Tongue (tissue), 3 donors: ENCODE results near the gene ZNF511. TPM values are rescaled to one million over a fixed set of nuclear protein-coding genes. Genes with fewer than 3 reads are reported as not detected.

Experiments
- DNase-seq: peaks from one replicate; pipeline ENCODE4 v3.0.0-alpha.2; 2015
- small RNA-seq: library from RNA; depleted of rRNA; stranded (forward); fragments of <200 nt; gene quantifications from one replicate; pipeline ENCODE3, GENCODE V24; 2014; ENCODE audit warnings: low replicate concordance
- total RNA-seq: library from RNA; depleted of rRNA; stranded (reverse); fragments of >200 nt; gene quantifications from one replicate; pipeline ENCODE4 v1.2.3, GENCODE V29; 2014

Gene ZNF511
- total RNA-seq, 1 donor from 2014 or later = 27.6 TPM

DNA sequence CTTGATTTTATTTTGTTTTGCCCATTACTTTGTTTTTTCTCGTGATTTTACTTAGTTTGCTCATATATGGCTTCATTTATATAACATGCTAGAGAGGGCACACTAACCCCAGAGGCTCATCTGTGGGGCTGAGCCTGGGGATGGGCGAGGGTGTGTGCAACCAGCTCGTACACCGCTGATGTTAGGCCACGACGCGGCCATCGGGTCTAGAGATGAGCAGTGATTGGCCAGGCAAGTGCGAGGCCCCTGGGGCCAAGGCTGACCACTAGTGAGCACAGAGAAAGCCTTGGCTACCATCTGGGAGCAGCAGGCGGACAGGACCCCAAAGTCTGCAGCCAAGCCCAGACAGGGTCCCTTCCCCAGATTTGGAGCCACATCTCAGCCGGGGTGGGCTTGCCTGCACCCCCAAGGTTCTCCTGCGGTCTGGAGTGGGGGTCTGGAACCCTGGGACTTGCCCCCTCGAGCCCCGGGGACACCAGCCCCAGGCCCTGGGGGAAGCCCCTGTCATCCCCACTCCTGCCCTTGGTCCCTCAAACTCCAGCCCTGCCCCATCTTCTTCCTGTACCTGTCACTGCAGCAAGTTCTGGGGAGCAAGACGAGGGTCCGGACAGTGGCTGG is 45.4 kb downstream of the ZNF511 start:
- no peak for DNase-seq

DNA sequence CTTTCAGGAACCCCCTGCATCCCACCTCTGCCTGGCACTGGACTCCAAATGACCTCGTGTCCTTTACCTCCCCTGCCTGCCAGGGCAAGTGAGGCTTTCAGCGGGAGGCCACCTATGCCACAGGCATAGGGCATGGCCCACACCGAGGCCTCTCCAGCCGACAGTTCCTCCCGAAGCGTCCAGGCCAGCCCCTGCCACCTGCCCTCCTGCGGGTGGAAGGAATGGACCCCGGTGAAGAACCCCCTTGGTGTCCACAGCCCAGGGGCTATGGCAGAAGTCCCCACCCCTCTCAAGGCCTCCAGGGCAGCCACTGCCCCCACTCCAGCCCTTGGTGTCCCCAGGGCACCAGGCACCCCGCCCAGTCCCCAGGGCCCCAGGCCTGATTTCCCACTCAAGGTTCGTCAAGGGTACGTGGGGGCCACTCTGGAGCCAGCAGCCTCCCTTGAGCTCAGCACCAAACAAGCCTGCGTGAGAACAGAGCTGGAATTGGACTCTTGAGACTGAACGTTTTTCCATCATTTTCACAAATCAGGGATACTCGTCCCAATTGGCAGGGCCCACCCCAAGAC is 46.0 kb downstream of the ZNF511 start:
- DNase-seq = no peak

DNA sequence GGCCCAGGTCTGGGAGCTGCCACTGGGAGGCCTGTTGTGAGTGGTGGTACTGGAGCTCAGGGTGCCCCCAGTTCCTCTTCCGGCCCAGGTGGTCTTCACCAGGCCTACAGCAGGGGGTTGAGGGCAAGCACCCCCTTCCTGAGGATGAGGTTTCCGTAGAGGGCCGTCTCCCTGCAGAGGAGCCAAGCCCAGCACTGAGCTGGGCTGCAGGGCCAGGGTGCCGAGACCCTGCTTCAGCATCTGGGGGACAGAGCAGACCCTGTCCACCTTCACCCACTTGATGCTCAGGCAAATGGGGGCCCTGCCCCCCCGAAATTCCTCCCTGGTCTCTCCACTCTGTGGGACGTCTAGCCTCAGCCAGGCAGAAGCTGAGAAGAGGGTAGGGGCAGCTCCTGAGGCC is 46.6 kb downstream of the ZNF511 start:
- no peak for DNase-seq

DNA sequence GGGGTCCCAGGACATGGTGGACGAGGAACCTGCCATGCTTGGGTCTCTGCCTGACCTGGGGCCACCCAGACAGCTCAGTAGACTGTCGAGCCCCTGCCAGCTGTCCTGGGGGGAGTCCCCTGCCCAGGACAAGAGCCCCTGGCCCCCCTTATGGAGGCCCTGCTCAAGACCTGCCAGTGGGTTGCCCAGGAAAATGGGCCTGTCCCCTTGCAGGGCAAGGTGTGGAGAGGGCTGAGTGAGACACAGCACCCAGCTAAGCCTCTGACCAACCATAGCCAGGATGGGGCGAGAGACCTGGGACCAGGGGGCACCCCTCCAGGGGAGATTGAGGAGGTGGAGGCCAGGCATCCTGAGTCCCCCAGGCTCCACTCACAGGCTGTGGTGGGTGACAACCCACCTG is 47.3 kb downstream of the ZNF511 start:
- no peak for DNase-seq

DNA sequence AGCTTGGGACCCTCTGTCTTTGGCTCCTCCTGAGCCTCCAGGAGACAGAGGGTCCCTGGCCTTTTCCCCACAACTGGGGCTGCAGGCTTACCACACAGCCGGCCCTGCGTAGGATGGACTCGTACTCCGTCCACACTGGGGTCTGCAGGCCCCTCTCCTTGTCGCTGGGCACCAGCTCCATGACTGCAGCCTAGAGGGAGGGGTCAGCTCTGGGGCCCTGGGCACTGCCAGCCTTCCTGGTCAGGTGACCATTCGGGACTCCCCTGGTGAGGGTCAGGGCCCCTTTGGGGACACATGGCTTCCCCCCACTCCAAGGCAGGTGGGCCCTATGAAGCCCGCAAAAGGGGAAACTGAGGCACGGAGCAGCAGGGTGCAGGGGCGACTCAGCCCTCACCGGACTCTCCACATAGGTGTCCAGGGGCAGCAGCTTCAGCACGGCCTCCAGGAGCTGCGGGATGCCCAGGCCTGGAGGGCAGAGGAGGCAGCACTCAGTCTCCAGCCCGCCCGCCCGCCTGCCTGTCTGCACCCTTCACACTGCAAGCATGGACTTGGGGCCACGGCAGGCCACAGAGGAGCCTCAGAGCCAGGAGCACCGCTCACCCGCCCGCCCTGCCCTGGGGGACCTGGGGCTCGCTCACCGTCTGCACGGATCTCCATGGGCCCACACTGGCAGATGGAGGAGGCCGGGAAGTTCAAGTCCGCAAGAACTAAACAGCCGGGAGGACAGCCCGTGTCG is 48.0 kb downstream of the ZNF511 start:
- no peak for DNase-seq

DNA sequence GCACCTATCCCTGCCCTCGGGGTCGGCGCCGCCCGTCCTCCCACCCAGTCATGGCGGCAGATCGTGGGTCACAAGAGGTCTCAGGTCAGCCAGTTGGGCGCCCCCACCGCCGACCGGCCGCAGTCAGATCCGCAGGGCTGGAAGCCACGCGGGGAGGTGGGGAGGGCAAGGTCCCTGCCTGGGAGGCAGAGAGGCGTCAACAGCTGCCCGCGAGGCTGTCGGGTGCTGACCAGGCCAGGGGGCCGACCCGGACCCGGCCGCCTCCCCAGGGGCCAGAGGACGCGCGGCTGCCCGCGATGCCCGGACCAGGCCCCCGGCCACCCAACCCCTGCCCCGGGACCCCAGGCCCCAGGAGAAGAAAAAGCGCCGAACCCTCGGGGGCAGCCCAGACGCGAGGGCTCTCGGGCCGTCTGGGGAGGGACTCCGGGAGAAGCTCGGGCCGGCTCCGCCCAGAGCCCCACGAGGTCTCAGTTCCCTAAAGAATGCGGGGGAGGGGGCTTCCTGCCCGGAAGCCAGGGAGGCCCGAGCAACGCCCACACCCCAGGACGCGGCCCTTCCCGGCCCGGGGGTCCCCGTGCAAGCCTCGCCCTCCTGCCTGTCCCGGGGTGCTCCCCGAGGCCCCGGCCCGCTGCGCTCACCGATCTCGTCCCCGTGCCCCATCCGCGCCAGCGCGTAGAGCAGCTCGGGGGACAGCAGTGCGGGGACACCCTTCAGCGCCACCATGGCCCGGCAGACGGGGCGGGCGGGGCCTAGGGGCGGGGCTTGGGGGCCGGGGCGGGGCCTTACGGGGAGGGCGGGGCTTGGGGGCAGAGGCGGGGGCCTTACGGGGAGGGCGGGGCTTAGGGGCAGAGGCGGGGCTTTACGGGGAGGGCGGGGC is 48.8 kb downstream of the ZNF511 start, which contains the start of gene FUOM:
FUOM (minus strand) TSS at position 735 of the 877 bp plus-strand sequence; CDS start at position 723, 12 bp downstream.
- peak; percentile 71 for DNase-seq

DNA sequence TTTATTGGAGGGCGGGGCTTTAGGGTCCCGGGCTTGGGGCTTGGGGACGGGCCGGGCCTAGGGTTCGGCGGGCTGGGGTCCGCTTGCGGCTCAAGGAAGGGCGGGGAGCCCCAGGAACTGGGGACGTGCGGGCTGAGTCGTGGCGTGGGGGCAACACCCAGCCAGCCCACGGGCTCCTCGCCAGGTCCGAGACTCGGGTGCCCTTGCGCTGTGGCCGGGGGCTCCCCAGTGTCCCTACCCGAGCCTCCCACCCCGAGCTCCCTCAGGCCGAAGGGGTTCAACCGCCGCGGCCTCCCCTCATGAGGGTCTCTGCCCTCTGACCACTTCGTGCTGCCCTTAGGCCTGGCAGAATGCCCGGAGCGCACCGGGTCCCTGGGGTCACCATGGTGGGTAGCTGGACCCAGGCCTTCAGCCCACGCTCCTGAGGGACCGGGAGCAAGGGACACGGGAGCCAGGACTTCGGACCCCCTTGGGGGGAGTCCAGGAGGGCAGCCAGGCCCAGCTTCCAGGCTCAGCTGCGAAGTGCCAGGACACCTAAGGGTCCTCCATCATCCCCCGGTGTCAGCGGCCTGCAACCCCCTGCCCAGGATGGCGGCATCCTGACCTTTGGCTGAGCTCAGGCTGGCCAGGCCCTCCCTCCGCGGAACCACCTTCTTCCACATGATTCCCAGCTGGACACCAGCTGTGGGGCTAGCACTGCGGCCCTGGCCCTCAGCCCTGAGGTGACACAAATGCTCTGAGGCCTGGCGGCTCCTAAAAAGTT is 49.6 kb downstream of the ZNF511 start:
- no peak for DNase-seq

DNA sequence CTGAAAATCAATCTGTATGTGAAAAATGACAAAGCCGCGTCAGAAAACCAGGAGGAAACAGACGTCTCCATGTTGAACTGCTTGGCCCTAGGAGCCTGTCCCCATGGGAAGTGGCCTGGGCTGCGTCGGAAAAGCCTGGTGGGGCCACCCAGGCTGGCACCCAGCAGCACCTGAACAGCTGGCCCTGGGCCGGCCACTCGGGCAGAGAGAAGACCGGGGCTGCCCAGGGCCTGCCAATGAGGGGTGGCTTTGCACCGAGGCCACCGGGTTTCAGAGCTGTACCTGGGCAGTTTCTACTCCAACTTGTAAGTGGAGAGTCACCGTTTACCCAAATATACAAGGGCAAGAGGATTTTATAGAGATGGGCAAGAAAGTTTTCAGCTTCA is 50.2 kb downstream of the ZNF511 start:
- no peak for DNase-seq

DNA sequence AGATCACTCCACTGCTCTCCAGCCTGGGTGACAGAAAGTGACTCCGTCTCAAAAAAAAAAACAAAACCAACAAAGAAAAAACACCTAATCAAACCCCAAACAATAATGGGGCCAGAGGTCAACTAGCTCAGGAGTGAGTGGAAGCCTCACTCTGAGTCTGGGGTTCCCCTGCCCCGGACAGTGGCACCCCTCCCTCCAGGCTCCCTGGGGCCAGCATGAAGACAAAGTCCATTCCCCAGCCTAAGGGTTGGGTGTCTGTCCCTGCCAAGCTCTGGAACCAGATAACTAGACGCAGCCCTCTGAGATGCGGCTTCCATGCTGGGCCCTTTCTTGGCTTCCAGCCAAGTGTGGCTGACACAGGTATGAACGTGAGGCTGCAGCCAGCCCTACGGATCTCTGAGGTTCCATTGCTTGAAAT is 50.8 kb downstream of the ZNF511 start:
- DNase-seq = no peak

DNA sequence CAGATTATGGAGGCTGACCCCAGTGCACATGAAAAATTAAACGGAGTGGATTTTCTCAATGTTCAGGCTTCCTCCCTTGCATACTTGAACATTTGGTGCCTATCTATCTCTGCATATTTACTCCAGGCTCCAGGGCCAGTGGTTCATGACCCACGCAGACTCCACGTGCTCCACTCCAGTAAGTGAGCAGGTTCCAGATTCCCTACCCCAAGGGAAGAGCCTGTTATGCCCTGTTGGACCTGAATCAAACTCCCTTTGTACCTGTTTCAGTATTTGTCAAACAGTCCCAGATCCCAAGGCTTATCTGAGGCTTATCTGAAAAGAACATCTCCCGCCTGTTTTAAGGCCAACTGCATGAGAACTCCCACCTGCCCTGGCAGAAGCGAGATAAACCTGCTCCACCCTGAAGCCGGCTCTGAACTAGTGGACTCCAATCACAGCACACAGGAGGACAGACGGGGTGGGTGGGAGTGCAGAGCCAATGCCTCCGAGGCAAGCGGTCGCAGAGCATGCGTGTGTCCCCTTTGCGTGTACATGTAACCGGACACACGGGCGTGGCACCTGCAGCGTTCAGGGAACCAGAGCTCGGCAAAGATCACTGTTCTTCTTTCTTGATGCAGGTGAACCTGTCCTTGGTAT is 51.4 kb downstream of the ZNF511 start:
- no peak for DNase-seq

DNA sequence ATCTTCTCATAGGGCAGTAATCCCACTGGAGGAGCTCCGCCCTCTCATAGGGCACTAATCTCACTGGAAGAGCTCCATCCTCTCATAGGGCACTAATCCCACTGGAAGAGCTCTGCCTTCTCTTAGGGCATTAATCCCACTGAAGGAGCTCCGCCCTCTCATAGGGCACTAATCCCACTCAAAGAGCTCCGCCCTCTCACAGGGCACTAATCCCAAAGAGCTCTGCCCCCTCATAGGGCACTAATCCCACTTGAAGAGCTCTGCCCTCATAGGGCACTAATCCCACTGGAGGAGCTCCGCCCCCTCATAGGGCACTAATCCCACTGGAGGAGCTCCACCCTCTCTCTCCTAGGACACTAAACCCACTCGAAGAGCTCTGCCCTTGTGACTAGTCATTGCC is 52.5 kb downstream of the ZNF511 start:
- DNase-seq = no peak

DNA sequence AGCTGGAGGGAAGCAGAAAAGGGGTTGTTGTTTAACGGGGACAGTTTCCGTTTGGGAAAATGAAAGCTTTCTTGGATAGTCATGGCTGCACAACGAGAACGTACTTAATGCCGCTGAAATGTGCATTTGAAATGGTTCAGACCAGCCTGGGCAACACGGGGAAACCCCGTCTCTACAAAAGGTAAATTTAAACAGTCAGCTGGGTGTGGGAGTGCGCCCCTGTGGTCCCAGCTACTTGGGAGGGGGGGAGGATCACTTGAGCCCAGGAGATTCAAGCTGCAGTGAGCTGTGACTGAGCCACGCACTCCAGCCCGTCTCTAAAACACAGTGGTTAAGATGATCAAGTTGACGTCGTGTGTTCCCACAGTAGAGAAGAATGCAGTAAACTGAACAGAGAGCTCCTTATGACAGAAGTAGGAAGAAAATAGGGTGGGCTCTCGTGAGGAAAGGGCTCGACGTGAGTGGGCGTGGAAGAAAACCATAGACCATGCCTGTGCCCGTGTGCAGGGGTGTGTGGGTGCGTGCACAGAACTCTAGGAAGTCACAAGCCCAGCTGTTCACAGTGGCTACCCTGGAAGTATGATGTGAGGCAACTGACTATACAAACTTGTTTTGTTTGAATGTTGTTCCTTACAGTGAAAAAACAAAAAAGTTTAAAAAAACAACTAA is 53.2 kb downstream of the ZNF511 start:
- DNase-seq = no peak

Small RNA genes lying within 50 kb of the gene (small RNA-seq; reads per million reads assigned to genes)
- gene BANF1P2 = not detected

Other genes with a start within 250 kb of the ZNF511 start
- gene ADGRA1, start 221.0 kb upstream of the ZNF511 start, total RNA-seq = 3.3 TPM
- gene KNDC1, start 148.7 kb upstream of the ZNF511 start, total RNA-seq = 1.7 TPM
- gene UTF1, start 78.7 kb upstream of the ZNF511 start, total RNA-seq = not detected
- gene VENTX, start 71.1 kb upstream of the ZNF511 start, total RNA-seq = not detected
- gene ADAM8, start 32.0 kb upstream of the ZNF511 start, total RNA-seq = 6.7 TPM
- gene TUBGCP2, start within 50 bp of the ZNF511 start, total RNA-seq = 47.7 TPM
- not detected for gene CALY, start 28.0 kb downstream of the ZNF511 start, total RNA-seq
- not detected for gene PRAP1, start 38.5 kb downstream of the ZNF511 start, total RNA-seq
- gene FUOM, start 49.1 kb downstream of the ZNF511 start, total RNA-seq = 8.4 TPM
- 74.7 TPM for gene ECHS1, start 64.4 kb downstream of the ZNF511 start, total RNA-seq
- gene PAOX, start 70.3 kb downstream of the ZNF511 start, total RNA-seq = 8.0 TPM
- gene MTG1, start 85.2 kb downstream of the ZNF511 start, total RNA-seq = 23.4 TPM
- gene SPRN, start 115.7 kb downstream of the ZNF511 start, total RNA-seq = 0.82 TPM
- 3.1 TPM for gene SCART1, start 145.0 kb downstream of the ZNF511 start, total RNA-seq
- 0.31 TPM for gene CYP2E1, start 218.4 kb downstream of the ZNF511 start, total RNA-seq